ENCODE results near the gene NPR3.

DNA sequence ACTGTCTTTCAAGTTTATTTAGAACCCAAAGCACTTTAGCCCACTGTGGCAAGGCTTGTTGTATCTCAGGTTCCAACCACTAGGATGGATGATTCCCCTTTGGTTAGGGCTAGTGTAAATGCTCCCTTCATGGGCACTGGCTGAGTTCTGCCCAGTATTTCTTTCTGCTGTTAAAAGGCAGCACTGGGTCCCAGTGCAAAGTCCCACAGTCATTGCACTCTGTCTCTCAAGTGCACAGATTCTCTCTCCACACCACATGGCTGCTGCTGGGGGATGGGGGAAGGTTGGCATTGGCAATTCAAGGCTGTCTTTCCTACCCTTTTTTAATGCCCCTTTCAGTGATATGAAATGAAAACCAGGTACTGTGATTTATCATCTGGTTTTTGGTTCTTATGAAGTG is 7.2 kb upstream of the NPR3 start:
- TF ChIP-seq POLR2AphosphoS5 (IDR thresholded peaks at IDR 0.05): no peak
- TF ChIP-seq POLR2A (IDR thresholded peaks at IDR 0.05; ENCODE audit: low read depth): no peak
- no peak for TF ChIP-seq EP300 (IDR thresholded peaks at IDR 0.05)

Data from esophagus muscularis mucosa (tissue), 3 donors.